K562 (cell line): ENCODE data around the gene TXNRD2. TPM values are rescaled to one million over a fixed set of nuclear protein-coding genes. Genes with fewer than 3 reads are reported as not detected.

Source experiments
- ARHGAP35 ChIP-seq: fragments of 450-650 bp; IDR thresholded peaks from 2 replicates; pipeline ENCODE4 v1.6.1; 2018; ENCODE audit not compliant: partially characterized antibody
- HDAC2 ChIP-seq: fragments of 450-650 bp; IDR thresholded peaks from 2 replicates; pipeline ENCODE4 v1.6.1; 2016; ENCODE audit warnings: mild to moderate bottlenecking
- KDM1A ChIP-seq, 2 experiments: fragments of 450-650 bp; IDR thresholded peaks; 2 replicates each; pipeline ENCODE4 v1.6.1; 2016; ENCODE audit warnings: mild to moderate bottlenecking in 2 of 2
- NFRKB ChIP-seq: fragments of 450-650 bp; IDR thresholded peaks from 2 replicates; pipeline ENCODE4 v1.6.1; 2016; ENCODE audit warnings: low read depth
- PCBP1 ChIP-seq: fragments of 200-400 bp; formaldehyde crosslinking; IDR thresholded peaks from 2 replicates; pipeline ENCODE4 v1.6.1; 2018; ENCODE audit warnings: mild to moderate bottlenecking, low read depth, low read length; ENCODE audit not compliant: poor library complexity, severe bottlenecking
- PURB ChIP-seq: sonication (generic); formaldehyde crosslinking; IDR thresholded peaks from 2 replicates; pipeline ENCODE4 v1.9.0; 2021; ENCODE audit warnings: low read depth, mild to moderate bottlenecking, missing genetic modification reagents
- polyA plus RNA-seq, 8 experiments: library from polyadenylated mRNA; depleted of rRNA in 4 of 8; stranded (reverse) in 5 of 8; unstranded in 3 of 8; fragments of >200 nt; fragmentation: Nextera tagmentation in 2 of 8; fragmentation: Illumina TruSeq in 1 of 8; extraction: Ambion mirVana in 2 of 8; extraction: Trizol in 1 of 8; gene quantifications; 2 replicates each; pipeline versions ENCODE4 v1.2.1 to v1.2.3, GENCODE V29; 2011 to 2014; ENCODE audit warnings: inconsistent platforms in 1 of 8, missing spikeins in 1 of 8
- total RNA-seq, 7 experiments: library from RNA; depleted of rRNA in 6 of 7; stranded (reverse); fragments of >200 nt in 6 of 7; fragmentation: Illumina TruSeq in 2 of 7; extraction: Trizol in 2 of 7; gene quantifications; 2 replicates each; pipeline versions ENCODE4 v1.2.1 to v1.2.3, GENCODE V29; 2011 to 2021; ENCODE audit warnings: low replicate concordance in 1 of 7
- TF ChIP-seq, protein P1 (sequence below): sonication (generic); formaldehyde crosslinking; IDR thresholded peaks from 2 replicates; pipeline ENCODE4 v1.8.0; 2023; ENCODE audit warnings: missing genetic modification reagents, mild to moderate bottlenecking, borderline replicate concordance
- TF ChIP-seq, protein P2 (sequence below): fragments of 450-650 bp; IDR thresholded peaks from 2 replicates; pipeline ENCODE4 v1.6.1; 2016; ENCODE audit warnings: antibody characterized with exemption
- TF ChIP-seq, protein P3 (sequence below): fragments of 250-450 bp; sonication (Bioruptor Pico); IDR thresholded peaks from 2 replicates; pipeline ENCODE4 v1.4.0; 2020; ENCODE audit warnings: borderline replicate concordance
- TF ChIP-seq, protein P4 (sequence below): sonication (generic); formaldehyde crosslinking; IDR thresholded peaks from 2 replicates; pipeline ENCODE4 v1.8.1; 2022; ENCODE audit warnings: missing genetic modification reagents
- TF ChIP-seq, protein P5 (sequence below): fragments of 150-350 bp; conservative IDR thresholded peaks from 2 replicates; pipeline ENCODE4 v1.6.1; 2014; ENCODE audit warnings: low read length
- TF ChIP-seq, protein P6 (sequence below): fragments of 450-650 bp; formaldehyde crosslinking; IDR thresholded peaks from 2 replicates; pipeline ENCODE4 v1.4.0; 2022; ENCODE audit warnings: missing genetic modification characterization

TXNRD2 gene
- total and polyA plus RNA-seq, 9 of the 15 experiments (the other 6 are each of a cell fraction or from before 2014, with no cell fraction given), result 3.3 to 80.2 (median 49.4) TPM

DNA sequence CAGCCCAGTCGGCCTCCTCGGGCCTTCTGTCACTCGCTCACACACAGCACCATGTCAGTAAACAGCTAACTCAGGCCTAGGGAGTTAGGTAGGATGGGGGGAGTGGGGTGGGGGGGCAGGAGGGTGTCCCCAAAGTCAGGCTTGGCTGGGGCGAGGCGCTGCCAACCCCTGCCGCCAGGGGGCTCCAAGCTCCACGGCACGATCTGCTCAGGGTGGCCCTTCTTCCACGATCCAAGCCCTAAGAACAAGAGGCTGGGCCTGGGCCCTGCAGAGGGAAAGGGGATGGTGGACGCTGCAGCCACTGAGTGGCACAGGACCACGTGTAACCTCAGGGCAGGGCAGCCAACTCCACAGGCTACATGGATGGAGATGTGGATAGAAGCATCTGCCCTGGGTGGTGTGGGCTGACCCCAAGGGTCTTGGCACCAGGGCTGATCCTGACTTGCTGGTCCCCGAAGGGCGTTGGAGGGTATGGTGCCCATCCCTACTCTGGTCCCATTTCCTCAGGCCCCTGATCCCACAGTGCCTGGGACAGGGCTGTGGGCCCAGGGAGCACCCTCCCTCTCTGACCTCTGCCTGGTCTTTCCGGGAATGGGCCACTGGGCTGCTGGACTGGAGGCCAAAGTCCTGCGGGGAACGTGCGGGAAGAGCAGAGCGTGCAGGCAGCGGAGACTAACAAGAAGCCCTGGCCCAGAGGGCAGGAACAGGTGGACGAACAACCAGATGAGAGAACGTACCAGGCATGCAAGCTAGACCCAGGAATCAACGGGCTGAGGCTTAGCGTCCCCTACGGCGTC lies 29.1 kb upstream of the TXNRD2 start (continued):
- TF ChIP-seq, protein P1, sequence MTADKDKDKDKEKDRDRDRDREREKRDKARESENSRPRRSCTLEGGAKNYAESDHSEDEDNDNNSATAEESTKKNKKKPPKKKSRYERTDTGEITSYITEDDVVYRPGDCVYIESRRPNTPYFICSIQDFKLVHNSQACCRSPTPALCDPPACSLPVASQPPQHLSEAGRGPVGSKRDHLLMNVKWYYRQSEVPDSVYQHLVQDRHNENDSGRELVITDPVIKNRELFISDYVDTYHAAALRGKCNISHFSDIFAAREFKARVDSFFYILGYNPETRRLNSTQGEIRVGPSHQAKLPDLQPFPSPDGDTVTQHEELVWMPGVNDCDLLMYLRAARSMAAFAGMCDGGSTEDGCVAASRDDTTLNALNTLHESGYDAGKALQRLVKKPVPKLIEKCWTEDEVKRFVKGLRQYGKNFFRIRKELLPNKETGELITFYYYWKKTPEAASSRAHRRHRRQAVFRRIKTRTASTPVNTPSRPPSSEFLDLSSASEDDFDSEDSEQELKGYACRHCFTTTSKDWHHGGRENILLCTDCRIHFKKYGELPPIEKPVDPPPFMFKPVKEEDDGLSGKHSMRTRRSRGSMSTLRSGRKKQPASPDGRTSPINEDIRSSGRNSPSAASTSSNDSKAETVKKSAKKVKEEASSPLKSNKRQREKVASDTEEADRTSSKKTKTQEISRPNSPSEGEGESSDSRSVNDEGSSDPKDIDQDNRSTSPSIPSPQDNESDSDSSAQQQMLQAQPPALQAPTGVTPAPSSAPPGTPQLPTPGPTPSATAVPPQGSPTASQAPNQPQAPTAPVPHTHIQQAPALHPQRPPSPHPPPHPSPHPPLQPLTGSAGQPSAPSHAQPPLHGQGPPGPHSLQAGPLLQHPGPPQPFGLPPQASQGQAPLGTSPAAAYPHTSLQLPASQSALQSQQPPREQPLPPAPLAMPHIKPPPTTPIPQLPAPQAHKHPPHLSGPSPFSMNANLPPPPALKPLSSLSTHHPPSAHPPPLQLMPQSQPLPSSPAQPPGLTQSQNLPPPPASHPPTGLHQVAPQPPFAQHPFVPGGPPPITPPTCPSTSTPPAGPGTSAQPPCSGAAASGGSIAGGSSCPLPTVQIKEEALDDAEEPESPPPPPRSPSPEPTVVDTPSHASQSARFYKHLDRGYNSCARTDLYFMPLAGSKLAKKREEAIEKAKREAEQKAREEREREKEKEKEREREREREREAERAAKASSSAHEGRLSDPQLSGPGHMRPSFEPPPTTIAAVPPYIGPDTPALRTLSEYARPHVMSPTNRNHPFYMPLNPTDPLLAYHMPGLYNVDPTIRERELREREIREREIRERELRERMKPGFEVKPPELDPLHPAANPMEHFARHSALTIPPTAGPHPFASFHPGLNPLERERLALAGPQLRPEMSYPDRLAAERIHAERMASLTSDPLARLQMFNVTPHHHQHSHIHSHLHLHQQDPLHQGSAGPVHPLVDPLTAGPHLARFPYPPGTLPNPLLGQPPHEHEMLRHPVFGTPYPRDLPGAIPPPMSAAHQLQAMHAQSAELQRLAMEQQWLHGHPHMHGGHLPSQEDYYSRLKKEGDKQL (CRISPR knock-in tag), result no peak
- TF ChIP-seq, protein P2, sequence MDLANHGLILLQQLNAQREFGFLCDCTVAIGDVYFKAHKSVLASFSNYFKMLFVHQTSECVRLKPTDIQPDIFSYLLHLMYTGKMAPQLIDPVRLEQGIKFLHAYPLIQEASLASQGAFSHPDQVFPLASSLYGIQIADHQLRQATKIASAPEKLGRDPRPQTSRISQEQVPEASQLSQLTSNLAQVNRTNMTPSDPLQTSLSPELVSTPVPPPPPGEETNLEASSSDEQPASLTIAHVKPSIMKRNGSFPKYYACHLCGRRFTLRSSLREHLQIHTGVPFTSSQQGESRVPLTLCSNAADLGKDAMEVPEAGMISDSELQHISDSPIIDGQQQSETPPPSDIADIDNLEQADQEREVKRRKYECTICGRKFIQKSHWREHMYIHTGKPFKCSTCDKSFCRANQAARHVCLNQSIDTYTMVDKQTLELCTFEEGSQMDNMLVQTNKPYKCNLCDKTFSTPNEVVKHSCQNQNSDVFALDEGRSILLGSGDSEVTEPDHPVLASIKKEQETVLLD, result 0 out of 2 replicates have a peak, but pooled peaks have one; percentile 42
- TF ChIP-seq PCBP1, result no peak
- TF ChIP-seq, protein P3, sequence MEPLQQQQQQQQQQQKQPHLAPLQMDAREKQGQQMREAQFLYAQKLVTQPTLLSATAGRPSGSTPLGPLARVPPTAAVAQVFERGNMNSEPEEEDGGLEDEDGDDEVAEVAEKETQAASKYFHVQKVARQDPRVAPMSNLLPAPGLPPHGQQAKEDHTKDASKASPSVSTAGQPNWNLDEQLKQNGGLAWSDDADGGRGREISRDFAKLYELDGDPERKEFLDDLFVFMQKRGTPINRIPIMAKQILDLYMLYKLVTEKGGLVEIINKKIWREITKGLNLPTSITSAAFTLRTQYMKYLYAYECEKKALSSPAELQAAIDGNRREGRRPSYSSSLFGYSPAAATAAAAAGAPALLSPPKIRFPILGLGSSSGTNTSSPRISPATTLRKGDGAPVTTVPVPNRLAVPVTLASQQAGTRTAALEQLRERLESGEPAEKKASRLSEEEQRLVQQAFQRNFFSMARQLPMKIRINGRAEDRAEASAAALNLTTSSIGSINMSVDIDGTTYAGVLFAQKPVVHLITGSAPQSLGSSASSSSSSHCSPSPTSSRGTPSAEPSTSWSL (CRISPR knock-in tag), result peak; percentile 95; the same call in 1 of the 2 replicates
- TF ChIP-seq ARHGAP35, result no peak
- TF ChIP-seq, protein P4, sequence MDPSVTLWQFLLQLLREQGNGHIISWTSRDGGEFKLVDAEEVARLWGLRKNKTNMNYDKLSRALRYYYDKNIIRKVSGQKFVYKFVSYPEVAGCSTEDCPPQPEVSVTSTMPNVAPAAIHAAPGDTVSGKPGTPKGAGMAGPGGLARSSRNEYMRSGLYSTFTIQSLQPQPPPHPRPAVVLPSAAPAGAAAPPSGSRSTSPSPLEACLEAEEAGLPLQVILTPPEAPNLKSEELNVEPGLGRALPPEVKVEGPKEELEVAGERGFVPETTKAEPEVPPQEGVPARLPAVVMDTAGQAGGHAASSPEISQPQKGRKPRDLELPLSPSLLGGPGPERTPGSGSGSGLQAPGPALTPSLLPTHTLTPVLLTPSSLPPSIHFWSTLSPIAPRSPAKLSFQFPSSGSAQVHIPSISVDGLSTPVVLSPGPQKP (CRISPR knock-in tag), result no peak
- TF ChIP-seq NFRKB, result no peak
- TF ChIP-seq, protein P5, sequence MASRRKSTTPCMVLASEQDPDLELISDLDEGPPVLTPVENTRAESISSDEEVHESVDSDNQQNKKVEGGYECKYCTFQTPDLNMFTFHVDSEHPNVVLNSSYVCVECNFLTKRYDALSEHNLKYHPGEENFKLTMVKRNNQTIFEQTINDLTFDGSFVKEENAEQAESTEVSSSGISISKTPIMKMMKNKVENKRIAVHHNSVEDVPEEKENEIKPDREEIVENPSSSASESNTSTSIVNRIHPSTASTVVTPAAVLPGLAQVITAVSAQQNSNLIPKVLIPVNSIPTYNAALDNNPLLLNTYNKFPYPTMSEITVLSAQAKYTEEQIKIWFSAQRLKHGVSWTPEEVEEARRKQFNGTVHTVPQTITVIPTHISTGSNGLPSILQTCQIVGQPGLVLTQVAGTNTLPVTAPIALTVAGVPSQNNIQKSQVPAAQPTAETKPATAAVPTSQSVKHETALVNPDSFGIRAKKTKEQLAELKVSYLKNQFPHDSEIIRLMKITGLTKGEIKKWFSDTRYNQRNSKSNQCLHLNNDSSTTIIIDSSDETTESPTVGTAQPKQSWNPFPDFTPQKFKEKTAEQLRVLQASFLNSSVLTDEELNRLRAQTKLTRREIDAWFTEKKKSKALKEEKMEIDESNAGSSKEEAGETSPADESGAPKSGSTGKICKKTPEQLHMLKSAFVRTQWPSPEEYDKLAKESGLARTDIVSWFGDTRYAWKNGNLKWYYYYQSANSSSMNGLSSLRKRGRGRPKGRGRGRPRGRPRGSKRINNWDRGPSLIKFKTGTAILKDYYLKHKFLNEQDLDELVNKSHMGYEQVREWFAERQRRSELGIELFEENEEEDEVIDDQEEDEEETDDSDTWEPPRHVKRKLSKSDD, result peak; percentile 84; the same call in 1 of the 2 replicates
- no peak for TF ChIP-seq PURB (CRISPR knock-in tag)
- TF ChIP-seq KDM1A (IDR thresholded peaks at IDR 0.05), result no peak
- TF ChIP-seq, protein P6, sequence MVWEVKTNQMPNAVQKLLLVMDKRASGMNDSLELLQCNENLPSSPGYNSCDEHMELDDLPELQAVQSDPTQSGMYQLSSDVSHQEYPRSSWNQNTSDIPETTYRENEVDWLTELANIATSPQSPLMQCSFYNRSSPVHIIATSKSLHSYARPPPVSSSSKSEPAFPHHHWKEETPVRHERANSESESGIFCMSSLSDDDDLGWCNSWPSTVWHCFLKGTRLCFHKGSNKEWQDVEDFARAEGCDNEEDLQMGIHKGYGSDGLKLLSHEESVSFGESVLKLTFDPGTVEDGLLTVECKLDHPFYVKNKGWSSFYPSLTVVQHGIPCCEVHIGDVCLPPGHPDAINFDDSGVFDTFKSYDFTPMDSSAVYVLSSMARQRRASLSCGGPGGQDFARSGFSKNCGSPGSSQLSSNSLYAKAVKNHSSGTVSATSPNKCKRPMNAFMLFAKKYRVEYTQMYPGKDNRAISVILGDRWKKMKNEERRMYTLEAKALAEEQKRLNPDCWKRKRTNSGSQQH (CRISPR knock-in tag), result peak; percentile 71
- peak; percentile 44; the same call in 1 of the 2 replicates for TF ChIP-seq HDAC2
